GM19452 (cell line): ENCODE data around the gene ALS2CL.

Experiments
- ATAC-seq: cut with Tn5 transposase; IDR thresholded peaks from one replicate; pipeline ENCODE4 v1.9.1; 2021; ENCODE audit not compliant: unreplicated experiment

The ALS2CL gene

GRCh38 chr3:46703013-46703520, 9.6 kb upstream of the ALS2CL start:
- ATAC-seq: no peak

- no peak for ATAC-seq
Measured at GRCh38 chr3:46702246-46703012, 8.9 kb upstream of the ALS2CL start.

- ATAC-seq: no peak
Measured at GRCh38 chr3:46701181-46701939, 7.9 kb upstream of the ALS2CL start, which contains the start of gene TMIE. TSS of gene TMIE (plus strand) at chr3:46701392. CDS start at chr3:46701488, 96 bp downstream.

GRCh38 chr3:46700772-46701171, 7.3 kb upstream of the ALS2CL start:
- no peak for ATAC-seq

- no peak for ATAC-seq
Measured at GRCh38 chr3:46699676-46700523, 6.4 kb upstream of the ALS2CL start.

- no peak for ATAC-seq
Measured at GRCh38 chr3:46695962-46696894, 2.7 kb upstream of the ALS2CL start.

GRCh38 chr3:46695177-46695961, 1.9 kb upstream of the ALS2CL start:
- ATAC-seq: no peak

GRCh38 chr3:46694520-46694919, 1.0 kb upstream of the ALS2CL start:
- ATAC-seq: no peak

GRCh38 chr3:46693892-46694226, 380 bp upstream of the ALS2CL start:
- ATAC-seq: no peak

- ATAC-seq: no peak
Measured at GRCh38 chr3:46692566-46692990, 901 bp downstream of the ALS2CL start.

- ATAC-seq: no peak
Measured at GRCh38 chr3:46690798-46691197, 2.7 kb downstream of the ALS2CL start.

- ATAC-seq: no peak
Measured at GRCh38 chr3:46685446-46685845, 8.0 kb downstream of the ALS2CL start.

GRCh38 chr3:46684891-46685290, 8.6 kb downstream of the ALS2CL start:
- ATAC-seq: no peak

GRCh38 chr3:46682974-46683373, 10.5 kb downstream of the ALS2CL start:
- no peak for ATAC-seq

GRCh38 chr3:46681856-46682540, 11.5 kb downstream of the ALS2CL start:
- no peak for ATAC-seq

- ATAC-seq: no peak
Measured at GRCh38 chr3:46681387-46681786, 12.1 kb downstream of the ALS2CL start.

- ATAC-seq: no peak
Measured at GRCh38 chr3:46680298-46680826, 13.1 kb downstream of the ALS2CL start.

- ATAC-seq: no peak
Measured at GRCh38 chr3:46679681-46680080, 13.8 kb downstream of the ALS2CL start.

GRCh38 chr3:46678280-46678679, 15.2 kb downstream of the ALS2CL start:
- no peak for ATAC-seq
